Panc1 (cell line): ENCODE results near the gene IL21R. TPM values are rescaled to one million over a fixed set of nuclear protein-coding genes. Genes with fewer than 3 reads are reported as not detected.

Source experiments
- ATAC-seq: fragments of 200-7000 bp; cut with Tn5 transposase; 2 replicates; pipeline ENCODE4 v1.9.1; 2020; ENCODE audit warnings: mild to moderate bottlenecking, moderate library complexity
- BruUV-seq: library from RNA; stranded (reverse); fragments of 400-500 nt; replicated peaks from 2 replicates; lab custom pipeline; 2021; lab: Mats Ljungman, UMichigan
- CTCF ChIA-PET: fragments of 300-600 bp; sonication (Branson Sonifier 250); formaldehyde crosslinking; loops from one replicate; lab custom pipeline; 2022; ENCODE audit warnings: antibody characterized with exemption; lab: Charles Lee
- POLR2A ChIA-PET: fragments of 300-600 bp; sonication (Branson Sonifier 250); formaldehyde crosslinking; loops from one replicate; lab custom pipeline; 2022; ENCODE audit warnings: antibody characterized with exemption; lab: Charles Lee
- DNase-seq: peaks from one replicate; pipeline ENCODE4 v3.0.0-alpha.2; 2010; ENCODE audit warnings: low read depth, low spot score
- H3K27ac ChIP-seq: 2 replicates; pipeline ENCODE4 v1.5.1; 2011; ENCODE audit warnings: mild to moderate bottlenecking, low read length, inconsistent platforms
- H3K27me3 ChIP-seq: fragments of 200-500 bp; sonication (Bioruptor generic); 2 replicates; pipeline ENCODE4 v1.6.0; 2014; ENCODE audit warnings: low read length, inconsistent platforms; ENCODE audit not compliant: control insufficient read depth, insufficient read depth
- H3K36me3 ChIP-seq: fragments of 200-500 bp; sonication (Bioruptor generic); 2 replicates; pipeline ENCODE4 v1.5.1; 2014; ENCODE audit warnings: inconsistent platforms, mild to moderate bottlenecking, low read length, moderate library complexity; ENCODE audit not compliant: control insufficient read depth, insufficient read depth
- H3K4me1 ChIP-seq: 2 replicates; pipeline ENCODE4 v1.5.1; 2011; ENCODE audit warnings: inconsistent platforms, mild to moderate bottlenecking, low read length, moderate library complexity; ENCODE audit not compliant: control insufficient read depth, insufficient read depth
- H3K4me3 ChIP-seq, 2 experiments: 2 replicates each; pipeline ENCODE4 v1.5.1; 2011 to 2012; ENCODE audit warnings: low read depth in 2 of 2, low read length in 2 of 2, mild to moderate bottlenecking in 2 of 2, inconsistent platforms in 1 of 2, moderate library complexity in 1 of 2
- H3K9me3 ChIP-seq: fragments of 200-500 bp; sonication (Bioruptor generic); 2 replicates; pipeline ENCODE4 v1.5.1; 2014; ENCODE audit warnings: low read depth, mild to moderate bottlenecking, inconsistent platforms, low read length, moderate library complexity; ENCODE audit not compliant: control insufficient read depth, insufficient read depth
- CTCF ChIP-seq: fragments of 450-650 bp; IDR thresholded peaks from 2 replicates; pipeline ENCODE4 v1.5.1; 2017; ENCODE audit warnings: mild to moderate bottlenecking
- POLR2AphosphoS5 ChIP-seq: IDR thresholded peaks from 2 replicates; pipeline ENCODE4 v1.6.1; 2012; ENCODE audit warnings: mild to moderate bottlenecking, low read depth, low read length, moderate library complexity
- REST ChIP-seq, 2 experiments: IDR thresholded peaks; 2 replicates each; pipeline ENCODE4 v1.6.1; 2011 to 2012; ENCODE audit warnings: low read depth in 2 of 2, control low read depth in 1 of 2, low read length in 1 of 2, mild to moderate bottlenecking in 1 of 2, moderate library complexity in 1 of 2; ENCODE audit not compliant: insufficient read depth in 1 of 2
- SIN3A ChIP-seq: IDR thresholded peaks from 2 replicates; pipeline ENCODE4 v1.6.1; 2012; ENCODE audit warnings: low read depth, mild to moderate bottlenecking, low read length, moderate library complexity, borderline replicate concordance; ENCODE audit not compliant: insufficient read depth
- TCF7L2 ChIP-seq: IDR thresholded peaks from 2 replicates; pipeline ENCODE4 v1.6.1; 2011; ENCODE audit warnings: mild to moderate bottlenecking, low read depth, low read length, inconsistent platforms
- in situ Hi-C: cut with HindIII; loops from 2 replicates; pipeline ENCODE4 v1.10.0; 2016; ENCODE audit warnings: low sequenced_read_pairs, low pct_unique_long_range_greater_than_20kb
- intact Hi-C: fragments of 100-400 bp; cut with micrococcal nuclease; formaldehyde crosslinking; loops from one replicate; pipeline ENCODE4 v1.10.0; 2022; ENCODE audit not compliant: unreplicated experiment
- total RNA-seq: library from RNA; stranded (reverse); gene quantifications from one replicate; pipeline ENCODE4 v1.2.1, GENCODE V29; 2021; ENCODE audit not compliant: unreplicated experiment

IL21R gene
- total RNA-seq, 1 experiment from 2014 or later = 0.10 TPM

- TF ChIP-seq POLR2AphosphoS5 = no peak
- no peak for TF ChIP-seq CTCF
- no peak for TF ChIP-seq REST (IDR thresholded peaks at IDR 0.05; ENCODE audit: insufficient read depth in 1 of 2, low read depth in 2 of 2, low read length in 1 of 2)
- no TSS peak for BruUV-seq
- in situ Hi-C loops = no loop called here
- POLR2A ChIA-PET = no interaction called here
- no peak for ATAC-seq
- Histone ChIP-seq H3K4me1 (no peaks in the 10 kb centered on the region), H3K4me3 (no peak overlapping the region), H3K36me3 (peaks cover 23% of the 10 kb centered on the region), H3K9me3 (no peaks in the 10 kb centered on the region), H3K27ac (no peak overlapping the region), H3K27me3 (no peaks in the 10 kb centered on the region)
- DNase-seq = no peak
- intact Hi-C loops = no loop called here
- CTCF ChIA-PET = no interaction called here
These were observed 97.1 kb downstream of the IL21R start for GRCh38 chr16:27498916-27499658.

- no peaks in the 10 kb centered on the region for H3K27me3 ChIP-seq
- ChIA-PET POLR2A (no interaction called here), CTCF (no interaction called here)
- ATAC-seq = no peak
- H3K4me1 ChIP-seq = no peaks in the 10 kb centered on the region
- intact Hi-C loops (no loop called here), in situ Hi-C loops (no loop called here)
- H3K36me3 ChIP-seq = peaks cover 23% of the 10 kb centered on the region
- TF ChIP-seq POLR2AphosphoS5 = no peak
- no peak overlapping the region for H3K27ac ChIP-seq
- H3K9me3 ChIP-seq = no peaks in the 10 kb centered on the region
- DNase-seq = no peak
- BruUV-seq = no TSS peak
- H3K4me3 ChIP-seq = no peak overlapping the region
These were observed 97.7 kb downstream of the IL21R start for GRCh38 chr16:27499659-27500055.

DNA sequence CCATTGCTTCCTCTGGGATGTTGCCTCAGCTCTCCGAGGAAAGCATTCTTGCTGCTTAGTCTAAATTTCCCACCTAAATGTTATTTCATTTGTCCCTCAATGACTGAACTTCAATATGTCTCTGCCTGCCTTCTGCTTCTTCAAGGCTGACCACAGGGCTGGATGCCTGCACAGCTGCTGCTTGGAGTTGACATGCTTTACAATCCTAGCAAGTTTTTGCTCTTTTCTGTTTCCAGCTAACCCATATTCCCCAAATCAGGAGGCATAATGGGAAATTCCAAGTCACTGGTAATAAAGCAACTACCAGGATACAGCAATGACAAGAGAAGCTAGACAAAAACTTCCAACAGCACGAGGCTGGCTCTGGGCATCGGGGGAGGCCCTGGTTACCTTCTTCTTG is 98.8 kb downstream of the IL21R start:
- CTCF ChIA-PET = interaction anchor here (0.5 kb wide), 1 partner anchor 14 kb away, joined by 4 read pairs; no protein-coding TSS in a partner anchor
- no TSS peak for BruUV-seq
- Histone ChIP-seq H3K9me3 (no peaks in the 10 kb centered on the region), H3K4me3 (no peak overlapping the region), H3K27me3 (no peaks in the 10 kb centered on the region), H3K4me1 (no peaks in the 10 kb centered on the region), H3K27ac (no peak overlapping the region), H3K36me3 (peaks cover 23% of the 10 kb centered on the region)
- in situ Hi-C loops (no loop called here), intact Hi-C loops (no loop called here)
- POLR2A ChIA-PET = no interaction called here
- no peak for DNase-seq
- no peak for TF ChIP-seq SIN3A
- no peak for TF ChIP-seq TCF7L2
- TF ChIP-seq CTCF = no peak
- no peak for TF ChIP-seq REST (IDR thresholded peaks at IDR 0.05; ENCODE audit: insufficient read depth in 1 of 2, low read depth in 2 of 2, low read length in 1 of 2)
- no peak for TF ChIP-seq POLR2AphosphoS5
- ATAC-seq = no peak
